Measurements from ENCODE around the gene BPIFB1. TPM values are rescaled to one million over a fixed set of nuclear protein-coding genes. Genes with fewer than 3 reads are reported as not detected.

The BPIFB1 gene
- total and polyA plus RNA-seq, 10 of the 15 experiments (the other 5 are each of a cell fraction or from before 2014, with no cell fraction given): 0.13 TPM; not detected in 9

DNA sequence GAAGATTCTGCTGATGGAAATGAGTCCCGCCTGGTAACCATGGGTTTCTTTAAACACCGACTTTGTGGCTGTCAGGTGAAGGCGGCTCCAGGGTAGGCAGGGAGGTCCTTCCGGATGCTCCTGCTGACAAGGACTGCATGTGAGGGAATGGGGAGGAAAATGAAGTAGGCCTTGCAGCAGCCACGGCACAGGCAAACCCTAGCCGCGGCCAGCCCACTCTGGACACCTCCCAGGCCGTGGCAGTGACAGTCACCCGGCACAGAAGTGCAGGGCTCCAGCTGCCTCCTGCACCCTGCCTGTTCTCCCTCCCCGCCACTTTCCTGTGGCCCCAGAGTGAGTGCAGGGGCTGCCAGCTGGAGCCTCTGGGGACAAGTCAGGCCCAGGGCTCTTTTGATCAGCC is 21.0 kb downstream of the BPIFB1 start:
- DNase-seq (ENCODE audit: low read depth, low spot score) (no peak), ATAC-seq (no peak), FAIRE-seq (no peak)
- H3K9ac ChIP-seq (ENCODE audit: control insufficient read depth, insufficient read depth, low read length): no peak overlapping the region
- H3K36me3 ChIP-seq (ENCODE audit: control insufficient read depth in 2 of 2, insufficient read depth in 2 of 2, low read length in 1 of 2): no peaks in the 10 kb centered on the region
- in situ Hi-C loops (cut with MboI) (no loop called here), intact Hi-C loops (cut with micrococcal nuclease; ENCODE audit: unreplicated experiment) (no loop called here)
- no TSS peak for BruUV-seq (replicated peaks)
- H3K9me3 ChIP-seq (replicated peaks; ENCODE audit: control insufficient read depth, insufficient read depth, low read length): no peaks in the 10 kb centered on the region; the same call in 2 of the 3 replicates
- H3K4me3 ChIP-seq: no peak overlapping the region
- H3K79me2 ChIP-seq (ENCODE audit: control insufficient read depth, insufficient read depth, low read length): no peaks in the 10 kb centered on the region
- H2AFZ ChIP-seq (ENCODE audit: control insufficient read depth, low read depth, low read length): no peak overlapping the region
- ChIA-PET POLR2A (no interaction called here), CTCF (interaction anchor here (0.8 kb wide), 1 partner anchor 11 kb away, joined by 3 read pairs; no protein-coding TSS in a partner anchor), SMC1A (ENCODE audit: uncharacterized antibody, unreplicated experiment) (no interaction called here), RAD21 (ENCODE audit: unreplicated experiment) (no interaction called here)
- H3K27me3 ChIP-seq (replicated peaks in 1 of 2; ENCODE audit: control insufficient read depth in 2 of 2, insufficient read depth in 2 of 2, low read length in 1 of 2): peaks cover 0 to 2% of the 10 kb centered on the region in 2 experiments; a peak in 2 of 4 replicates
- TF ChIP-seq CBX5 (IDR thresholded peaks at IDR 0.05; ENCODE audit: low read depth) (no peak), ATF7 (IDR thresholded peaks at IDR 0.05; ENCODE audit: low read depth) (no peak), NR2C1 (IDR thresholded peaks at IDR 0.05) (no peak), GABPA (IDR thresholded peaks at IDR 0.05; ENCODE audit: low read depth) (no peak), RAD21 (IDR thresholded peaks at IDR 0.05; ENCODE audit: insufficient read depth, low read depth, low read length) (no peak), RAD51 (IDR thresholded peaks at IDR 0.05) (no peak), MEF2A (IDR thresholded peaks at IDR 0.05; ENCODE audit: insufficient read depth, low read depth, low read length) (no peak), WRNIP1 (IDR thresholded peaks at IDR 0.05; ENCODE audit: borderline replicate concordance, low read depth, low read length) (no peak), HCFC1 (IDR thresholded peaks at IDR 0.05; ENCODE audit: low read length) (no peak)
- TF ChIP-seq, protein P1, sequence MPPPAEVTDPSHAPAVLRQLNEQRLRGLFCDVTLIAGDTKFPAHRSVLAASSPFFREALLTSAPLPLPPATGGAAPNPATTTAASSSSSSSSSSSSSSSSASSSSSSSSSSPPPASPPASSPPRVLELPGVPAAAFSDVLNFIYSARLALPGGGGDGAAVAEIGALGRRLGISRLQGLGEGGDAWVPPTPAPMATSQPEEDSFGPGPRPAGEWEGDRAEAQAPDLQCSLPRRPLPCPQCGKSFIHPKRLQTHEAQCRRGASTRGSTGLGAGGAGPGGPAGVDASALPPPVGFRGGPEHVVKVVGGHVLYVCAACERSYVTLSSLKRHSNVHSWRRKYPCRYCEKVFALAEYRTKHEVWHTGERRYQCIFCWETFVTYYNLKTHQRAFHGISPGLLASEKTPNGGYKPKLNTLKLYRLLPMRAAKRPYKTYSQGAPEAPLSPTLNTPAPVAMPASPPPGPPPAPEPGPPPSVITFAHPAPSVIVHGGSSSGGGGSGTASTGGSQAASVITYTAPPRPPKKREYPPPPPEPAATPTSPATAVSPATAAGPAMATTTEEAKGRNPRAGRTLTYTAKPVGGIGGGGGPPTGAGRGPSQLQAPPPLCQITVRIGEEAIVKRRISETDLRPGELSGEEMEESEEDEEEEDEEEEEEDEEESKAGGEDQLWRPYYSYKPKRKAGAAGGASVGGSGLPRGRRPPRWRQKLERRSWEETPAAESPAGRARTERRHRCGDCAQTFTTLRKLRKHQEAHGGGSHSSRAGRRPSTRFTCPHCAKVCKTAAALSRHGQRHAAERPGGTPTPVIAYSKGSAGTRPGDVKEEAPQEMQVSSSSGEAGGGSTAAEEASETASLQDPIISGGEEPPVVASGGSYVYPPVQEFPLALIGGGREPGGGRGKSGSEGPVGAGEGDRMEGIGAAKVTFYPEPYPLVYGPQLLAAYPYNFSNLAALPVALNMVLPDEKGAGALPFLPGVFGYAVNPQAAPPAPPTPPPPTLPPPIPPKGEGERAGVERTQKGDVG (CRISPR knock-in tag; IDR thresholded peaks at IDR 0.05): no peak
- TF ChIP-seq, protein P2, sequence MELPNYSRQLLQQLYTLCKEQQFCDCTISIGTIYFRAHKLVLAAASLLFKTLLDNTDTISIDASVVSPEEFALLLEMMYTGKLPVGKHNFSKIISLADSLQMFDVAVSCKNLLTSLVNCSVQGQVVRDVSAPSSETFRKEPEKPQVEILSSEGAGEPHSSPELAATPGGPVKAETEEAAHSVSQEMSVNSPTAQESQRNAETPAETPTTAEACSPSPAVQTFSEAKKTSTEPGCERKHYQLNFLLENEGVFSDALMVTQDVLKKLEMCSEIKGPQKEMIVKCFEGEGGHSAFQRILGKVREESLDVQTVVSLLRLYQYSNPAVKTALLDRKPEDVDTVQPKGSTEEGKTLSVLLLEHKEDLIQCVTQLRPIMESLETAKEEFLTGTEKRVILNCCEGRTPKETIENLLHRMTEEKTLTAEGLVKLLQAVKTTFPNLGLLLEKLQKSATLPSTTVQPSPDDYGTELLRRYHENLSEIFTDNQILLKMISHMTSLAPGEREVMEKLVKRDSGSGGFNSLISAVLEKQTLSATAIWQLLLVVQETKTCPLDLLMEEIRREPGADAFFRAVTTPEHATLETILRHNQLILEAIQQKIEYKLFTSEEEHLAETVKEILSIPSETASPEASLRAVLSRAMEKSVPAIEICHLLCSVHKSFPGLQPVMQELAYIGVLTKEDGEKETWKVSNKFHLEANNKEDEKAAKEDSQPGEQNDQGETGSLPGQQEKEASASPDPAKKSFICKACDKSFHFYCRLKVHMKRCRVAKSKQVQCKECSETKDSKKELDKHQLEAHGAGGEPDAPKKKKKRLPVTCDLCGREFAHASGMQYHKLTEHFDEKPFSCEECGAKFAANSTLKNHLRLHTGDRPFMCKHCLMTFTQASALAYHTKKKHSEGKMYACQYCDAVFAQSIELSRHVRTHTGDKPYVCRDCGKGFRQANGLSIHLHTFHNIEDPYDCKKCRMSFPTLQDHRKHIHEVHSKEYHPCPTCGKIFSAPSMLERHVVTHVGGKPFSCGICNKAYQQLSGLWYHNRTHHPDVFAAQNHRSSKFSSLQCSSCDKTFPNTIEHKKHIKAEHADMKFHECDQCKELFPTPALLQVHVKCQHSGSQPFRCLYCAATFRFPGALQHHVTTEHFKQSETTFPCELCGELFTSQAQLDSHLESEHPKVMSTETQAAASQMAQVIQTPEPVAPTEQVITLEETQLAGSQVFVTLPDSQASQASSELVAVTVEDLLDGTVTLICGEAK (IDR thresholded peaks at IDR 0.05; ENCODE audit: borderline replicate concordance): no peak
- TF ChIP-seq, protein P3, sequence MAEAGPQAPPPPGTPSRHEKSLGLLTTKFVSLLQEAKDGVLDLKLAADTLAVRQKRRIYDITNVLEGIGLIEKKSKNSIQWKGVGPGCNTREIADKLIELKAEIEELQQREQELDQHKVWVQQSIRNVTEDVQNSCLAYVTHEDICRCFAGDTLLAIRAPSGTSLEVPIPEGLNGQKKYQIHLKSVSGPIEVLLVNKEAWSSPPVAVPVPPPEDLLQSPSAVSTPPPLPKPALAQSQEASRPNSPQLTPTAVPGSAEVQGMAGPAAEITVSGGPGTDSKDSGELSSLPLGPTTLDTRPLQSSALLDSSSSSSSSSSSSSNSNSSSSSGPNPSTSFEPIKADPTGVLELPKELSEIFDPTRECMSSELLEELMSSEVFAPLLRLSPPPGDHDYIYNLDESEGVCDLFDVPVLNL (IDR thresholded peaks at IDR 0.05; ENCODE audit: low read depth, low read length): no peak
- H3K27ac ChIP-seq (ENCODE audit: control insufficient read depth, insufficient read depth): no peak overlapping the region
- no peaks in the 10 kb centered on the region for H4K20me1 ChIP-seq (ENCODE audit: control insufficient read depth, insufficient read depth)
- no peaks in the 10 kb centered on the region for H3K4me1 ChIP-seq (ENCODE audit: control insufficient read depth, insufficient read depth, low read length)
- 19% methylated on average over 10 of the region's 10 CpGs for WGBS (ENCODE audit: insufficient coverage, insufficient replicate concordance, low lambda C conversion rate, missing lambda C conversion rate)
- no peak overlapping the region for H3K4me2 ChIP-seq (ENCODE audit: control insufficient read depth, insufficient read depth)
